ENCODE results near the gene NPAS3. TPM values are rescaled to one million over a fixed set of nuclear protein-coding genes. Genes with fewer than 3 reads are reported as not detected.

Gene NPAS3
- total RNA-seq, 1 experiment from 2014 or later: not detected

DNA sequence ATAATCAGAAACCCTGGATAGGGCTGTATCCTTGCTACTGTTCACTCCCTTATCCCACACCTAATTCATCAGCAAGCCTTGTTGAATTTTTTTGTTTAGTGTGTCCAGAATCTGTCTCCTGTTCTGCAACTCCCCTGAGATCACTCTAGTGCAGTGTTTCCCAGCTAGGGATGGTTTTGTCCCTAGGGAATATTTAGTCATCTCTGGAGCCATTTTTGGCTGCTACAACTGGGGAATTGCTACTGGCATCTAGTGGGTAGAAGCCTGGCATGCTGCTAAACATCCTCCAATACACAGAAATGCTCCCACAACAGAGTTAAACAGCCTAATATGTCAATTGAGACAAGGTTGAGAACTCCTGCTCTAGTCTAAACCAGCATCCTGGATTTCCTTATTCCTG is 248.0 kb downstream of the NPAS3 start:
- Histone ChIP-seq H3K27me3 (ENCODE audit: insufficient read depth, low read depth) (no peaks in the 10 kb centered on the region), H4K20me1 (ENCODE audit: insufficient read depth) (no peaks in the 10 kb centered on the region), H3K9me3 (ENCODE audit: insufficient read depth, low read depth) (no peaks in the 10 kb centered on the region), H3K27ac (no peak overlapping the region), H3K9me2 (ENCODE audit: insufficient read depth) (no peaks in the 10 kb centered on the region), H3F3A (ENCODE audit: insufficient read depth, low read depth) (no peaks in the 10 kb centered on the region), H3K4me3 (no peak overlapping the region), H3K4me2 (no peak overlapping the region), H3K79me2 (ENCODE audit: low read depth) (no peaks in the 10 kb centered on the region), H3K36me3 (ENCODE audit: low read depth) (no peaks in the 10 kb centered on the region), H3K4me1 (replicated peaks; ENCODE audit: insufficient read depth) (no peaks in the 10 kb centered on the region), H2AFZ (no peak overlapping the region)
- BruUV-seq (replicated peaks): no TSS peak
- intact Hi-C loops (cut with micrococcal nuclease; ENCODE audit: unreplicated experiment): loop anchor here (10.0 kb wide), 1 partner anchor 248 kb away; no protein-coding TSS in a partner anchor
- ChIA-PET CTCF (no interaction called here), POLR2A (ENCODE audit: unreplicated experiment) (no interaction called here)
- no peak for TF ChIP-seq EZH2 (IDR thresholded peaks at IDR 0.05; ENCODE audit: low read depth)
- TF ChIP-seq, protein P1, sequence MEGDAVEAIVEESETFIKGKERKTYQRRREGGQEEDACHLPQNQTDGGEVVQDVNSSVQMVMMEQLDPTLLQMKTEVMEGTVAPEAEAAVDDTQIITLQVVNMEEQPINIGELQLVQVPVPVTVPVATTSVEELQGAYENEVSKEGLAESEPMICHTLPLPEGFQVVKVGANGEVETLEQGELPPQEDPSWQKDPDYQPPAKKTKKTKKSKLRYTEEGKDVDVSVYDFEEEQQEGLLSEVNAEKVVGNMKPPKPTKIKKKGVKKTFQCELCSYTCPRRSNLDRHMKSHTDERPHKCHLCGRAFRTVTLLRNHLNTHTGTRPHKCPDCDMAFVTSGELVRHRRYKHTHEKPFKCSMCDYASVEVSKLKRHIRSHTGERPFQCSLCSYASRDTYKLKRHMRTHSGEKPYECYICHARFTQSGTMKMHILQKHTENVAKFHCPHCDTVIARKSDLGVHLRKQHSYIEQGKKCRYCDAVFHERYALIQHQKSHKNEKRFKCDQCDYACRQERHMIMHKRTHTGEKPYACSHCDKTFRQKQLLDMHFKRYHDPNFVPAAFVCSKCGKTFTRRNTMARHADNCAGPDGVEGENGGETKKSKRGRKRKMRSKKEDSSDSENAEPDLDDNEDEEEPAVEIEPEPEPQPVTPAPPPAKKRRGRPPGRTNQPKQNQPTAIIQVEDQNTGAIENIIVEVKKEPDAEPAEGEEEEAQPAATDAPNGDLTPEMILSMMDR (conservative IDR thresholded peaks at IDR 0.05): no peak
- DNase-seq: no peak

DNA sequence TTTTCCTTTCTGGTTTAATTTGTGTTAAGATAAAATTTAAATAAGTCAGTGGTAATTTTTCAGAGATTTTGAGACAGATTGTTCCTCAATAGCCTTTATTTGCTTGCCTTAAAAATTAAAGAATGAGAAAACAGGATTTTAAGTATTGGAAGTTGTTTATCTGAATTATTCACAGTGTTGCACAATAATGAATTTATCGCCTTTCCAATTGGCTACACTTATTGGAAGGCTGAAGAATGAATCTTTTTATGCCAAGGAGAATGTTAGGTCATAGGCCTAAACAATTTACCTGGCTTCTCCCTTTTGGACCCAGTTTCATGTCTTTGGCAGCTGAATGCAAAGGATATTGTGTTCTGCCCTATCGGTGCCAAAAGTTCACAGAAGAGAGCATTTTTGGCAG is 250.2 kb downstream of the NPAS3 start:
- Histone ChIP-seq H3K27me3 (ENCODE audit: insufficient read depth, low read depth) (no peaks in the 10 kb centered on the region), H4K20me1 (ENCODE audit: insufficient read depth) (no peaks in the 10 kb centered on the region), H3K36me3 (ENCODE audit: low read depth) (no peaks in the 10 kb centered on the region), H2AFZ (no peak overlapping the region), H3K4me3 (no peak overlapping the region), H3F3A (ENCODE audit: insufficient read depth, low read depth) (no peaks in the 10 kb centered on the region), H3K9me2 (ENCODE audit: insufficient read depth) (no peaks in the 10 kb centered on the region), H3K27ac (no peak overlapping the region), H3K4me2 (no peak overlapping the region), H3K9me3 (ENCODE audit: insufficient read depth, low read depth) (no peaks in the 10 kb centered on the region), H3K4me1 (replicated peaks; ENCODE audit: insufficient read depth) (no peaks in the 10 kb centered on the region), H3K79me2 (ENCODE audit: low read depth) (no peaks in the 10 kb centered on the region)
- no peak for DNase-seq
- ChIA-PET CTCF (no interaction called here), POLR2A (ENCODE audit: unreplicated experiment) (no interaction called here)
- intact Hi-C loops (cut with micrococcal nuclease; ENCODE audit: unreplicated experiment): loop anchor here (10.0 kb wide), 1 partner anchor 246 kb away; no protein-coding TSS in a partner anchor
- TF ChIP-seq, protein P1 (conservative IDR thresholded peaks at IDR 0.05): no peak
- TF ChIP-seq EZH2 (IDR thresholded peaks at IDR 0.05; ENCODE audit: low read depth): no peak
- no TSS peak for BruUV-seq (replicated peaks)

DNA sequence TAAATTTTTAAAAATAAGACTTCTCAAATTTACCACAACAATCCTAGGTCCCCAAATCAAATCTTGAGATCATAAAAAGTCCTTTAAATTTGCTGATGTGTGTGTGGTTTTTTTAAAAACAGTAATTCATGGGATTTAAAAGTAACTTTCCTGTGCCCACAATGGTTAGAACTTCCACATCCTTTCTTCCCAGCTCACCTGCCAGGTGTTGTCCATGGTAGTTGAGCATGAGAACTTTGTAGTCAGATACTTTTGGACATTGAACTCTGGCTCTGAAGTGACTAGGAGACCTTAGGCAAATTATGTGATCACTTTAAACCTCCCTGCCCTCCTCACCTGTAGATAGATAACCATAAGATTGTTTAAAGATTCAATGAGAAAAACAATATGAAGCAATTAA is 253.2 kb downstream of the NPAS3 start:
- no peak overlapping the region for H3K27ac ChIP-seq
- H3F3A ChIP-seq (ENCODE audit: insufficient read depth, low read depth): no peaks in the 10 kb centered on the region
- BruUV-seq (replicated peaks): no TSS peak
- TF ChIP-seq, protein P1 (conservative IDR thresholded peaks at IDR 0.05): no peak
- no peak for TF ChIP-seq EZH2 (IDR thresholded peaks at IDR 0.05; ENCODE audit: low read depth)
- no peaks in the 10 kb centered on the region for H3K36me3 ChIP-seq (ENCODE audit: low read depth)
- H3K27me3 ChIP-seq (ENCODE audit: insufficient read depth, low read depth): no peaks in the 10 kb centered on the region
- H3K4me2 ChIP-seq: no peak overlapping the region
- CTCF ChIA-PET: no interaction called here
- H3K79me2 ChIP-seq (ENCODE audit: low read depth): no peaks in the 10 kb centered on the region
- POLR2A ChIA-PET (ENCODE audit: unreplicated experiment): no interaction called here
- no peaks in the 10 kb centered on the region for H3K9me2 ChIP-seq (ENCODE audit: insufficient read depth)
- intact Hi-C loops (cut with micrococcal nuclease; ENCODE audit: unreplicated experiment): no loop called here
- H4K20me1 ChIP-seq (ENCODE audit: insufficient read depth): no peaks in the 10 kb centered on the region
- DNase-seq: no peak
- no peaks in the 10 kb centered on the region for H3K9me3 ChIP-seq (ENCODE audit: insufficient read depth, low read depth)
- H2AFZ ChIP-seq: no peak overlapping the region
- no peak overlapping the region for H3K4me3 ChIP-seq
- no peaks in the 10 kb centered on the region for H3K4me1 ChIP-seq (replicated peaks; ENCODE audit: insufficient read depth)
